Fibroblast of pulmonary artery (primary cell): ENCODE measurements around the gene USP54.

Experiments used
- DNase-seq: peaks from one replicate; pipeline ENCODE4 v3.0.0-alpha.2; 2010; ENCODE audit warnings: low read depth
- H3K4me3 ChIP-seq: replicated peaks from 2 replicates; pipeline ENCODE4 v1.5.1; 2011; ENCODE audit warnings: low read depth, mild to moderate bottlenecking, control low read depth, low read length, moderate library complexity
- CTCF ChIP-seq: IDR thresholded peaks from 2 replicates; pipeline ENCODE4 v1.5.1; 2011; ENCODE audit warnings: mild to moderate bottlenecking, control low read depth, low read length, inconsistent platforms; ENCODE audit errors: missing control alignments

USP54 gene

GRCh38 chr10:73590881-73591799, at the start of gene USP54:
USP54 (minus strand) TSS chr10:73591342; CDS start chr10:73575658, 15,684 bp downstream.
- peak within 1 kb of the TSS; percentile 28 for H3K4me3 ChIP-seq
- TF ChIP-seq CTCF, result no peak
- DNase-seq, result peak; percentile 79

GRCh38 chr10:73639286-73639685, 48.1 kb upstream of the USP54 start:
- no peak overlapping the region for H3K4me3 ChIP-seq
- TF ChIP-seq CTCF, result no peak

GRCh38 chr10:73635781-73636180, 44.6 kb upstream of the USP54 start:
- H3K4me3 ChIP-seq, result no peak overlapping the region
- DNase-seq, result no peak
- TF ChIP-seq CTCF, result no peak

More at GRCh38 chr10:73639286-73639685, 48.1 kb upstream of the USP54 start:
- no peak for DNase-seq

GRCh38 chr10:73634421-73634820, 43.3 kb upstream of the USP54 start:
- no peak overlapping the region for H3K4me3 ChIP-seq
- no peak for DNase-seq
- TF ChIP-seq CTCF, result no peak

- H3K4me3 ChIP-seq, result no peak overlapping the region
- DNase-seq, result no peak
- no peak for TF ChIP-seq CTCF
Observed at GRCh38 chr10:73629165-73629564, 38.0 kb upstream of the USP54 start.

GRCh38 chr10:73628405-73628804, 37.3 kb upstream of the USP54 start:
- DNase-seq, result no peak
- H3K4me3 ChIP-seq, result no peak overlapping the region
- no peak for TF ChIP-seq CTCF
